HepG2 (cell line): ENCODE results near the gene MCMBP.

Source experiments
- ATF3 ChIP-seq: sonication (generic); formaldehyde crosslinking; IDR thresholded peaks from 2 replicates; pipeline ENCODE4 v1.4.0; 2020; ENCODE audit warnings: missing genetic modification reagents
- ESRRA ChIP-seq: sonication (generic); formaldehyde crosslinking; IDR thresholded peaks from 2 replicates; pipeline ENCODE4 v1.5.1; 2020; ENCODE audit warnings: mild to moderate bottlenecking, low read depth, missing genetic modification reagents
- IRF2 ChIP-seq: IDR thresholded peaks from 2 replicates; pipeline ENCODE4 v1.6.1; 2018; ENCODE audit warnings: missing genetic modification reagents, missing compliant biosample characterization
- KLF11 ChIP-seq: IDR thresholded peaks from 2 replicates; pipeline ENCODE4 v1.6.1; 2016; ENCODE audit warnings: missing compliant biosample characterization
- POLR2A ChIP-seq, 2 experiments: IDR thresholded peaks; 2 replicates each; pipeline ENCODE4 v1.6.1; 2011; ENCODE audit warnings: low read depth in 2 of 2, low read length in 2 of 2, mild to moderate bottlenecking in 1 of 2, moderate library complexity in 1 of 2; ENCODE audit not compliant: insufficient read depth in 1 of 2
- TEAD3 ChIP-seq: optimal IDR thresholded peaks from 2 replicates; pipeline ENCODE3; 2016; ENCODE audit warnings: borderline replicate concordance
- ZBTB42 ChIP-seq: sonication (generic); formaldehyde crosslinking; IDR thresholded peaks from 2 replicates; pipeline ENCODE4 v1.5.0; 2020; ENCODE audit warnings: mild to moderate bottlenecking, missing genetic modification reagents
- ZFP41 ChIP-seq: sonication (generic); formaldehyde crosslinking; IDR thresholded peaks from 2 replicates; pipeline ENCODE4 v1.4.0; 2020; ENCODE audit warnings: mild to moderate bottlenecking, missing genetic modification reagents, borderline replicate concordance
- ZNF230 ChIP-seq: sonication (generic); formaldehyde crosslinking; IDR thresholded peaks from 2 replicates; pipeline ENCODE4 v1.4.0; 2020; ENCODE audit warnings: mild to moderate bottlenecking, missing genetic modification reagents
- ZNF616 ChIP-seq: sonication (generic); formaldehyde crosslinking; IDR thresholded peaks from 2 replicates; pipeline ENCODE4 v1.5.0; 2020; ENCODE audit warnings: low read depth, mild to moderate bottlenecking, missing genetic modification reagents
- ZSCAN25 ChIP-seq: sonication (generic); formaldehyde crosslinking; IDR thresholded peaks from 2 replicates; pipeline ENCODE4 v1.8.0; 2022; ENCODE audit warnings: mild to moderate bottlenecking, missing genetic modification reagents
- TF ChIP-seq, protein P1 (sequence below): sonication (generic); formaldehyde crosslinking; IDR thresholded peaks from 2 replicates; pipeline ENCODE4 v1.4.0; 2020; ENCODE audit warnings: missing genetic modification reagents, borderline replicate concordance
- TF ChIP-seq, protein P2 (sequence below): sonication (generic); formaldehyde crosslinking; IDR thresholded peaks from 2 replicates; pipeline ENCODE4 v1.4.0; 2020; ENCODE audit warnings: missing genetic modification reagents
- TF ChIP-seq, protein P3 (sequence below): sonication (generic); formaldehyde crosslinking; IDR thresholded peaks from 2 replicates; pipeline ENCODE4 v1.9.0; 2021; ENCODE audit warnings: mild to moderate bottlenecking, missing genetic modification reagents

GRCh38 chr10:119852277-119852676 lies 20.4 kb downstream of the MCMBP start:
- no peak for TF ChIP-seq ESRRA (CRISPR knock-in tag)
- no peak for TF ChIP-seq ZSCAN25 (CRISPR knock-in tag)
- no peak for TF ChIP-seq ZNF230
- TF ChIP-seq, protein P1, sequence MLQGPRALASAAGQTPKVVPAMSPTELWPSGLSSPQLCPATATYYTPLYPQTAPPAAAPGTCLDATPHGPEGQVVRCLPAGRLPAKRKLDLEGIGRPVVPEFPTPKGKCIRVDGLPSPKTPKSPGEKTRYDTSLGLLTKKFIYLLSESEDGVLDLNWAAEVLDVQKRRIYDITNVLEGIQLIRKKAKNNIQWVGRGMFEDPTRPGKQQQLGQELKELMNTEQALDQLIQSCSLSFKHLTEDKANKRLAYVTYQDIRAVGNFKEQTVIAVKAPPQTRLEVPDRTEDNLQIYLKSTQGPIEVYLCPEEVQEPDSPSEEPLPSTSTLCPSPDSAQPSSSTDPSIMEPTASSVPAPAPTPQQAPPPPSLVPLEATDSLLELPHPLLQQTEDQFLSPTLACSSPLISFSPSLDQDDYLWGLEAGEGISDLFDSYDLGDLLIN (CRISPR knock-in tag) = no peak
- no peak for TF ChIP-seq ZNF616 (CRISPR knock-in tag)
- TF ChIP-seq, protein P2, sequence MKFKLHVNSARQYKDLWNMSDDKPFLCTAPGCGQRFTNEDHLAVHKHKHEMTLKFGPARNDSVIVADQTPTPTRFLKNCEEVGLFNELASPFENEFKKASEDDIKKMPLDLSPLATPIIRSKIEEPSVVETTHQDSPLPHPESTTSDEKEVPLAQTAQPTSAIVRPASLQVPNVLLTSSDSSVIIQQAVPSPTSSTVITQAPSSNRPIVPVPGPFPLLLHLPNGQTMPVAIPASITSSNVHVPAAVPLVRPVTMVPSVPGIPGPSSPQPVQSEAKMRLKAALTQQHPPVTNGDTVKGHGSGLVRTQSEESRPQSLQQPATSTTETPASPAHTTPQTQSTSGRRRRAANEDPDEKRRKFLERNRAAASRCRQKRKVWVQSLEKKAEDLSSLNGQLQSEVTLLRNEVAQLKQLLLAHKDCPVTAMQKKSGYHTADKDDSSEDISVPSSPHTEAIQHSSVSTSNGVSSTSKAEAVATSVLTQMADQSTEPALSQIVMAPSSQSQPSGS = no peak
- TF ChIP-seq KLF11 (CRISPR knock-in tag) = no peak
- no peak for TF ChIP-seq ZFP41
- no peak for TF ChIP-seq TEAD3
- no peak for TF ChIP-seq IRF2
- TF ChIP-seq, protein P3, sequence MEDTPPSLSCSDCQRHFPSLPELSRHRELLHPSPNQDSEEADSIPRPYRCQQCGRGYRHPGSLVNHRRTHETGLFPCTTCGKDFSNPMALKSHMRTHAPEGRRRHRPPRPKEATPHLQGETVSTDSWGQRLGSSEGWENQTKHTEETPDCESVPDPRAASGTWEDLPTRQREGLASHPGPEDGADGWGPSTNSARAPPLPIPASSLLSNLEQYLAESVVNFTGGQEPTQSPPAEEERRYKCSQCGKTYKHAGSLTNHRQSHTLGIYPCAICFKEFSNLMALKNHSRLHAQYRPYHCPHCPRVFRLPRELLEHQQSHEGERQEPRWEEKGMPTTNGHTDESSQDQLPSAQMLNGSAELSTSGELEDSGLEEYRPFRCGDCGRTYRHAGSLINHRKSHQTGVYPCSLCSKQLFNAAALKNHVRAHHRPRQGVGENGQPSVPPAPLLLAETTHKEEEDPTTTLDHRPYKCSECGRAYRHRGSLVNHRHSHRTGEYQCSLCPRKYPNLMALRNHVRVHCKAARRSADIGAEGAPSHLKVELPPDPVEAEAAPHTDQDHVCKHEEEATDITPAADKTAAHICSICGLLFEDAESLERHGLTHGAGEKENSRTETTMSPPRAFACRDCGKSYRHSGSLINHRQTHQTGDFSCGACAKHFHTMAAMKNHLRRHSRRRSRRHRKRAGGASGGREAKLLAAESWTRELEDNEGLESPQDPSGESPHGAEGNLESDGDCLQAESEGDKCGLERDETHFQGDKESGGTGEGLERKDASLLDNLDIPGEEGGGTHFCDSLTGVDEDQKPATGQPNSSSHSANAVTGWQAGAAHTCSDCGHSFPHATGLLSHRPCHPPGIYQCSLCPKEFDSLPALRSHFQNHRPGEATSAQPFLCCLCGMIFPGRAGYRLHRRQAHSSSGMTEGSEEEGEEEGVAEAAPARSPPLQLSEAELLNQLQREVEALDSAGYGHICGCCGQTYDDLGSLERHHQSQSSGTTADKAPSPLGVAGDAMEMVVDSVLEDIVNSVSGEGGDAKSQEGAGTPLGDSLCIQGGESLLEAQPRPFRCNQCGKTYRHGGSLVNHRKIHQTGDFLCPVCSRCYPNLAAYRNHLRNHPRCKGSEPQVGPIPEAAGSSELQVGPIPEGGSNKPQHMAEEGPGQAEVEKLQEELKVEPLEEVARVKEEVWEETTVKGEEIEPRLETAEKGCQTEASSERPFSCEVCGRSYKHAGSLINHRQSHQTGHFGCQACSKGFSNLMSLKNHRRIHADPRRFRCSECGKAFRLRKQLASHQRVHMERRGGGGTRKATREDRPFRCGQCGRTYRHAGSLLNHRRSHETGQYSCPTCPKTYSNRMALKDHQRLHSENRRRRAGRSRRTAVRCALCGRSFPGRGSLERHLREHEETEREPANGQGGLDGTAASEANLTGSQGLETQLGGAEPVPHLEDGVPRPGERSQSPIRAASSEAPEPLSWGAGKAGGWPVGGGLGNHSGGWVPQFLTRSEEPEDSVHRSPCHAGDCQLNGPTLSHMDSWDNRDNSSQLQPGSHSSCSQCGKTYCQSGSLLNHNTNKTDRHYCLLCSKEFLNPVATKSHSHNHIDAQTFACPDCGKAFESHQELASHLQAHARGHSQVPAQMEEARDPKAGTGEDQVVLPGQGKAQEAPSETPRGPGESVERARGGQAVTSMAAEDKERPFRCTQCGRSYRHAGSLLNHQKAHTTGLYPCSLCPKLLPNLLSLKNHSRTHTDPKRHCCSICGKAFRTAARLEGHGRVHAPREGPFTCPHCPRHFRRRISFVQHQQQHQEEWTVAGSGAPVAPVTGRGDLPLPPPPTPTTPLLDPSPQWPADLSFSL = no peak
- no peak for TF ChIP-seq ZBTB42 (CRISPR knock-in tag)
- TF ChIP-seq POLR2A (IDR thresholded peaks at IDR 0.05; ENCODE audit: insufficient read depth in 1 of 2, low read depth in 2 of 2, low read length in 2 of 2) = no peak
- no peak for TF ChIP-seq ATF3 (CRISPR knock-in tag)
